Stimulated activated CD4-positive, alpha-beta T cell treated with anti-CD3 and anti-CD28 coated beads, Interleukin-1b, Interleukin-23, amount 100 ng/mL, for 4 hours (primary cell): ENCODE measurements around the gene PCYT2.

Experiments used
- DNase-seq, 2 donors: peaks; one replicate each; pipeline ENCODE4 v3.0.0-alpha.2; 2020; ENCODE audit warnings: low read depth in 2 of 2

The PCYT2 gene

GRCh38 chr17:81901167-81902022 is 9.8 kb downstream of the PCYT2 start:
- no peak for DNase-seq

- DNase-seq = no peak
These were observed 10.9 kb downstream of the PCYT2 start for GRCh38 chr17:81900181-81900820.

GRCh38 chr17:81899514-81900166 is 11.6 kb downstream of the PCYT2 start:
- DNase-seq = no peak

GRCh38 chr17:81898885-81899284 is 12.3 kb downstream of the PCYT2 start:
- DNase-seq = no peak

GRCh38 chr17:81898029-81898866 is 13.0 kb downstream of the PCYT2 start:
- DNase-seq = no peak

- no peak for DNase-seq
These were observed 15.8 kb downstream of the PCYT2 start for GRCh38 chr17:81895400-81895799.

GRCh38 chr17:81891303-81891552 is 20.0 kb downstream of the PCYT2 start:
- DNase-seq = peak in 1 of 2 donors; percentile 16

GRCh38 chr17:81890447-81891302 is 20.5 kb downstream of the PCYT2 start:
- peak in 1 of 2 donors; percentile 21 for DNase-seq

GRCh38 chr17:81889602-81890001 is 21.6 kb downstream of the PCYT2 start:
- no peak for DNase-seq

- DNase-seq = no peak
These were observed 22.1 kb downstream of the PCYT2 start for GRCh38 chr17:81888988-81889595.

- DNase-seq = no peak
These were observed 22.9 kb downstream of the PCYT2 start for GRCh38 chr17:81888105-81888987.

GRCh38 chr17:81885869-81886548 is 25.2 kb downstream of the PCYT2 start:
- no peak for DNase-seq

GRCh38 chr17:81885454-81885853 is 25.7 kb downstream of the PCYT2 start:
- DNase-seq = no peak

- DNase-seq = no peak
These were observed 26.2 kb downstream of the PCYT2 start for GRCh38 chr17:81884968-81885367.

- DNase-seq = no peak
These were observed 26.7 kb downstream of the PCYT2 start for GRCh38 chr17:81884520-81884919.

GRCh38 chr17:81879121-81879520 is 32.1 kb downstream of the PCYT2 start:
- no peak for DNase-seq

GRCh38 chr17:81878294-81878693 is 32.9 kb downstream of the PCYT2 start:
- DNase-seq = no peak

- DNase-seq = no peak
These were observed 33.6 kb downstream of the PCYT2 start for GRCh38 chr17:81877569-81877968.
